ENCODE data around the gene PPP1R3A.

DNA sequence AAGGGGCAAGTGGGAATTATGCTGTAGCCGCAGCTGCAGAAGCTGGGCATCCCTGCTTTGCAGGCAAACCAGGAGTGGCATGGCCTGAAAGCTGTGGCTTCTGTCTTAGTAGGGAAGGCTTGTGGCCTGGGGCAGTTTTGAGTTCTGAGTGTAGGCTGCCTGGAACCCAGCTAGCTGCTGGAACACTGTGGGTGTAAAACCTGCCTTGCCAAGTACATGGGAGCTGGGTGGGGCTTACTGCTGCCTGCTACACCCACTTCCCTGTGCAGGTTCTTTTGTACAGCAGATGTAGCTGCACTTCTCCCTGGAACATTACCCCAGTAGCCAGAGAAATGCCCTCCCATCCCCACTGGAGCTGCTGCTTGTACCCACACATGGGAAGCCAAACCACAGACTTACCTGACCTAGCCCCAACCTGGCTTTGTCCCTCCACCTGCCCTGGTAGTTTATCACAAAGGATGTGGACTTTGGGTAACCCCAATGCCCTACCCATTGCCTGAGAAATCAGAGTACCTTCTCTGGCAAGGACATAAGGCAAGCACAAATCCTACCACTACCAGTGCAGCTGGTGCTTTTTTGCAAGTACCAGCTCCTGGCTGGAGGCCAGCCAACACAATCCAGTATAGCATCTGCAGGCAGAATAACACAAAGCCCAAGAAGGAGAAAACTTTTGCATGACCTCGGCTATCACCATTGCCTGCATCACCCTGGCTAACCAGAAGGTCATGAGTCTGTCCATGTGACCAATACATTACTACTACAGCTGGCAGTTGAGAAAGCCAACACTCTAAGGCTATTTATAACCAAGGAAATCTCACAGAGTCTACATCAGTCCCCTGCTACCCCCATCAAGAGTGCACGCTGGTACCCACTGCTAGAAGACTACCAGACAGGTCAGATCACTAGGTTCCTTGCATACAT is 26.5 kb upstream of the PPP1R3A start:
- TF ChIP-seq CTCF (IDR thresholded peaks at IDR 0.05) (no peak), REST (IDR thresholded peaks at IDR 0.05; ENCODE audit: insufficient read depth in 1 of 2, low read depth in 2 of 2, low read length in 1 of 2) (no peak), POLR2AphosphoS5 (IDR thresholded peaks at IDR 0.05; ENCODE audit: low read depth, low read length) (no peak), SIN3A (IDR thresholded peaks at IDR 0.05; ENCODE audit: borderline replicate concordance, insufficient read depth, low read depth, low read length) (no peak)
